HG03432 (cell line): ENCODE measurements around the gene ZCWPW1.
"Not testable (repeated sequence)": the region's sequence is repeated elsewhere in the genome, so short reads cannot be mapped to it uniquely, and the experiment has no call there.

Experiments
- ATAC-seq: cut with Tn5 transposase; IDR thresholded peaks from one replicate; pipeline ENCODE4 v1.9.1; 2021; ENCODE audit warnings: mild to moderate bottlenecking, moderate library complexity; ENCODE audit not compliant: unreplicated experiment

Gene ZCWPW1

GRCh38 chr7:100456562-100456961 is 28.1 kb upstream of the ZCWPW1 start:
- ATAC-seq, result no peak

GRCh38 chr7:100455206-100455605 is 26.7 kb upstream of the ZCWPW1 start:
- ATAC-seq, result no peak

GRCh38 chr7:100453854-100454253 is 25.4 kb upstream of the ZCWPW1 start:
- ATAC-seq, result not testable (repeated sequence)

DNA sequence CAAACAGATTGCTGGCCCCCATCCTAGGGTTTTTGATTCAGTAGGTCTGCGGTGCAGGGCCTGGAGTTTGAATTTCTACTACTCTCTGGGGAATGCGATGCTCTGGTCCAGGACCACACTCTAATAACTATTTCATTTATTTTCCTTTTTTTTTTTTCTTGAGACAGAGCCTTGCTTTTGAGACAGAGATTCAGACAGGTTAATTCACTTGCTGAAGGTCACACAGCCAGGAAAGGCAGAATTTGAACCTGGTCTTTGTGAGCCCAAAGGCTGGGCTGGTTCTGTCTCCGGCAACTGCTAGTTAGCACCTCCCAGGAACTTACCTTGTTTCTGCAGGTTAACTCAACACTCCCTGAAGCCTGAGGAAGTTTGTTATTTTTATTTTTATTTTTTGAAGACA is 24.0 kb upstream of the ZCWPW1 start:
- no peak for ATAC-seq

- no peak for ATAC-seq
These were observed 20.8 kb upstream of the ZCWPW1 start for GRCh38 chr7:100449190-100449795.

DNA sequence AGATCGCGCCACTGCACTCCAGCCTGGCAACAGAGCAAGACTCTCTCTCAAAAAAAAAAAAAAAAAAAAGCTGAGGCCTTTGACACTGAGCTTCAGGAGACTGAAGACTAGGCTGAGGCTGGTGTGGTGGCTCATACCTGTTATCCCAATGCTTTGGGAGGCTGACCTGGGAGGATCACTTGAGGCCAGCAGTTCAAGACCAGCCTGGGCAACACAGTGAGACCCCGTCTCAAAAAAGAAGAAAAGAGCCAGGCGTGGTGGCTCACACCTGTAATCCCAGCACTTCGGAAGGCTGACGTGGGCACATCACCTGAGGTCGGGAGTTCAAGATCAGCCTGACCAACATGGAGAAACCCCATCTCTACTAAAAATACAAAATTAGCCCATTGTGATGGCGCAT is 18.9 kb upstream of the ZCWPW1 start:
- not testable (repeated sequence) for ATAC-seq

- no peak for ATAC-seq
These were observed 17.5 kb upstream of the ZCWPW1 start for GRCh38 chr7:100446040-100446439.

DNA sequence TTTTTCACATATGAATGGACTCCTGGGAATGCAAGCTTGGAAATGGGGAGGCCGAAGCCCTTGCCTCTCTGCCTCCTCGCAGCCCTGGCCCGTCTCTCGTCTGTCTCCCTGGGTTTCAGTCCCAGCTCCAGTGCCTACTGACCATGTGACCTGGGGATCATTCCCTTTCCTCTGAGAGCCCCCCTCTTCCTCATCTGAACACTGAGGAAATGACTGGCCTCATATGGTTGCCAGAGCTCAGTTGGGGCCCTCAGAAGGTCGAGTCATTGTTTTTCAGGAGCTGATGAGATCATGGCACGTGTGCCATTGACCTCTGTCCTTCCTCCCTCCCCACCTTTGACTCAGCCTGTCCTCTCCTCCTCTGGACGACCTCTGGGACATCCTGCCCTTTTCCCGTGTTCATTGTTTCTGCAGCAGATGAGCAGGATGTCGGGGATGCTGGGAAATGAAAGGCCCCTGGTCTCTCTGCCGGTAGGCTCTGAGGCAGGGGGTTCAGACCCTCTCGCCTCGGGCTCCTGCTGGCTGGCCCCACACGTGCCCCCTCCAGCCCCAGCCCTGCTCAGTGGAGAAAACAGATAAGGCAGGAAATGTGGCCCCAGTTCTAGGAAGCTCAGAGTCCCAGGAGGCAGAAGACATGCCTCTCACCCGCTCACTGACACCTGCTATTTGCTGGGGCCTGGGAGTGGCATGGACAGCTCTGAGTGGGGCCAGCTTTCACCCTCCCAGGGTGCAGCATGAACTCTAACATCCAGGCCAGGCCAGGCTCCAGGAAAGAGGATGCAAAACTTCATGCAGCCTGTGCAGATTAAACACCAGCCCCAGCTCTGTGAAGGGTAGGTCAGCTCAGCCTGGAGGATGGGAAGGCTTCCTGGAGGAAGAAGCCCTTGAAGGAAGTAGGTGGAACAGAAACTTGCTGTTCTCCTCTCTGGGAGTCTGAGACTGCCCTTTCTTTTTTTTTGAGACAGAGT is 16.1 kb upstream of the ZCWPW1 start:
- no peak for ATAC-seq

DNA sequence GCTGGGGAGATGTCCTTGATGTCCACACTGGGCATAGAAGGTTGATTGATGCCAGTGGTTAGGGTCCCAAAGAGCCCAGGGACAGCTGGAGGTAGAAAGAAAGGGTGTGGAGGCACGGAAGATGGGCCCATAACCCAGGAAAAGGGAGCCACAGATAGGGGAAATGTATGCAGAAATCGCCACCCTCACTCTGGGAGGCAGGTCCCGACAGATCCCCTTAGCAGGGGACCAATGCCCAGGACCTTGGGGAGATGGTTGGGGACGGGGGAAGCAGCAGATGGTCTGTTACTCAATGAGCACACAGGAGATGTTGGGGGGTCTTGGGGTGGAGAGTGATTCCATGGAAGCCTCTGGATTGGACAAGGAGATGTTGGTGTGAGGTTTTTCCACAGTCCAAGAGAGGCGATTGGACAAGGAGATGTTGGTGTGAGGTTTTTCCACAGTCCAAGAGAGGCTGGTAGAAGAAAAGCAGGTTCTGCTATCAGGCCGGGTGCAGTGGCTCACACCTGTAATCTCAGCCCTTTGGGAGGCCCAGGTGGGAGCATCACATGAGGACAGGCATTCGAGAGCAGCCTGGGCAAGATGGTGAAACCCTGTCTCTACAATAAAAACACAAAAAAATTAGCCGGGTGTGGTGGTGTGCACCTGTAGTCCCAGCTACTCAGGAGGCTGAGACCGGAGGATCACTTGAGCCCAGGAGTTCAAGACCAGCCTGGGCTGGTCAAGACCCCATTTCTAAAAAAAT is 14.8 kb upstream of the ZCWPW1 start:
- ATAC-seq, result no peak

DNA sequence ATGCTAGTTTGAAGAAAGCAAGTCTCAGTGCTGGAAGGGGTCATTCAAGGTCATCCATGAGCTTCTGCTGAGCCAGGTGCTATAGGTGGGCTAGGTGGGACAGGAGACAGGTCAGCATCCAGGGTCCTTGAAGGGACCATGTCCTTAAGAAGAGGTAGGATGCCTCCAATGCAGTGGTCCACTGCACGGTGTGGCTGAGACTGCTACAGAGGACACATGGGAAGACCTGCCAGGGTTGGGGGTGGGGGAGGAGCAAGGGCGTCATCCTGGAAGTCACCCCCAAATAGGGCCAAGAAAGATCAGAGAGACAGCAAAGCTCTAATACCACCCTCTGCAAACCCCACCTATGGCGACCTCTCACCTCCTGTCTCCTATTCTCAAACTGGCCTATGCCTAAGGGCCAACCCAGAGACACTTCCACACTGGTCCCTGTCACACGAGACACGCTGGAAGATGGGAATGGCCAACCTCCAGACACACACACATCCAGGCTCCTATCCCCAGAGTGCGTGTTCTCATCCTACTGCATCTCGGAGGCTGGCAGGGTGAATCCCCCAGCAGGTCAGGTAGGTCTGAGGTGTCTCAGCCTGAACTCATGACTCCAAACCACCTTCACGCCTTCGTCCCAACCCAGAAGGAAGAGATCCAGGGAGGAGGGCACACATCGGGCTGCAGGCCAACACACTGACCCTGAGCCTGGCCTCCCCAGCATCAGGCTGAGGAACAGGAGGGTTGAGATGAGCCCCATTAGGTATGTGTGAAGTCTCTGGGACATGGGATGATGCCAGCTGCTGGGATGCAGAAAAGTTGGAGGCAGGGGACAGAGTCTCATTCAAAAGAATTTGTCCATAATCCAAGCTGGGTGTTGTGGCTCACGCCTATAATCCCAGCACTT is 13.4 kb upstream of the ZCWPW1 start:
- no peak for ATAC-seq

GRCh38 chr7:100439244-100439643 is 10.7 kb upstream of the ZCWPW1 start:
- not testable (repeated sequence) for ATAC-seq

DNA sequence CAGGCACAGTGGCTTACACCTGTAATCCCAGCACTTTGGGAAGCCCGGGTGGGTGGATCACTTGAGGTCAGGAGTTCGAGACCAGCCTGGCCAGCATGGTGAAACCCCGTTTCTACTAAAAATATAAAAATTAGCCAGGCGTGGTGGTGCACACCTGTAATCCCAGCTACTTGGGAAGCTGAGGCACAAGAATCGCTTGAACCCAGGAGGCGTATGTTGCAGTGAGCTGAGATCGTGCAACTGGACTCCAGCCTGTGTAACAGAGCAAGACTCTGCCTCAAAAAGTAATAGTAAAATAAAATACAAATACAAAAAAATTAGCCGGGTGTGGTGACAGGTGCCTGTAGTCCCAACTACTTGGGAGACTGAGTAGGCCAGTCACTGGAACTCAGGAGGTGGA is 10.2 kb upstream of the ZCWPW1 start:
- ATAC-seq, result not testable (repeated sequence)

GRCh38 chr7:100438172-100438571 is 9.7 kb upstream of the ZCWPW1 start:
- no peak for ATAC-seq

GRCh38 chr7:100437150-100438100 is 8.9 kb upstream of the ZCWPW1 start:
- ATAC-seq, result no peak

DNA sequence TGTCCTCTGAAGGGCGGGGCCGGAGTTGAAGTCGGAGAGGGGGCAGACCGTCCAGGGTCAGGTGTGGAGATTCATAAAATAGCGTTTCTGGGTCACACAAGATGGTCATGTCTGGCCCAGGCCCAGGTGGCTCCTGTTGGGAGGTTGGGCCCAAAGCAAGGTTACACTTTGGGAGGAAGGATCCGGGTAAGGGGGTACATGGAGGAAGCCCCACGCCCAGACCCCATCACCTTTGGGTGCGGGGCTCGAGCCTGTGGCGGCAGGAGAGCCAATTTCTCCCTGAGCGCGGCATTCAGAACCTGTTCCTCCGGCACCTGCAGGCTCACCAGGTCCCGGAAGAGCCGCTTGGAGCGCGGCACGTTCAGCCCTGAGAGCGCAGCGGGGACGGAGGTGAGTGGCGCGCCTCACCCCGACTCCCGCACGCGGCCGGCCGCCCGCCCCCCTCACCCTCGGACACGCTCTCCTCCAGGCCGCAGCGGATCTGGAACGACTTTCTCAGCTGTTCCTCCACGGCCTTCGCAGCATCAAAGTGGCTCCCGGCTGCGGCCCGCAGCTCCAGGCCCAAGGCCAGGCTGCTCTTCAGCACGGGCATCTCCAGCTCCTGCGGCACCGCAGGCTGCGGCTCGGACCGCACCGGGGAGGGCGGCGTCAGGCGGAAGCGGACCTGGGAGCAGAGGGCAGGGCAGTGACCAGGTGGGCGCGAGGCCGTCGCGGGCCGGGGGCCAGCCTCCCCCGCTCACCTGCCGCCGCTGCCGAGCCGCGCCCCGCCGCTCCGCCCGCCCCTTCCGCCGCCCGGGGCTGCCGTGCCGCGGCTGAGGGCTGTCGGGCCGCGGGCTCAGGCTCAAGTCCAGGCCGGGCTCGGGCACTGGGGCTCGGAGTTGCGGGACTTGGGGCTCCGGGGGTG is 7.2 kb upstream of the ZCWPW1 start:
- ATAC-seq, result peak; percentile 34

- no peak for ATAC-seq
These were observed 6.0 kb upstream of the ZCWPW1 start for GRCh38 chr7:100434297-100435144.

DNA sequence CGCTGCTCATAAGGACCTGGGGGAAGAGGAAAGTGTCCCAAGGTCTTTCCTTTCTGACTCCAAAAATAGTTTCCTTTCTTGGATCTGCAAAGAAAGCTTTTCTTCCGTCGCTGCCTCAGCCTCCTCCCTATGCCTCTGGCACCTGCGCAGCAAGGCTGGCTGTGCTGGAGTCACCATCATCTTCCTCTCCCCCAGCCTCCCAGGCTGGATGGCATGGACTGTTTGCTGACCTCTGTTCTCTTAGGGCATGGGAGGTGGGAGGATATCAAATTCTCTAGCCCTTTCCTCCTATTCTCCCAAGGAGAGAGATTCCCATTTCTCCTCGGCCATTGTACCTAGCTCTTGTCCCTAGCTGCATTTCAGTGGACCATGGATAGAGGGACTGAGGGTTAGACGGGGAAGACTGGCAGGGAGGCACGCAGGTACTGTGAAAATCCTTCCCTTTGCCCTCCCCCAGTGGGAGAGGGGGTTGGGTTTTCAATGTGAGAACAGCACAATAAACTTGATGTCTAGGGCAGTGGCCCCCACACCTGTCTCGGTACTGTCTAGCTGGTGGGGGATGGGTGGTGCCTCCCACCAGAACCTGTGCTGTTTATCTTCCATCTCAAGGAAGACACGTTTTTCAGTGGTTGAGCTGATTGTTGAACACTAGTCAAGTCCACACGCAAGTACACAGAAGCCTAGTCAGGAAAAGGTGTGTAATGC is 5.2 kb upstream of the ZCWPW1 start:
- ATAC-seq, result no peak
